Measurements from ENCODE around the gene KCNV2. TPM values are rescaled to one million over a fixed set of nuclear protein-coding genes. Genes with fewer than 3 reads are reported as not detected.
A peak's percentile ranks its signal among the peaks of the same experiment; 100 is the strongest.

KCNV2 gene
- total and polyA plus RNA-seq, 2 experiments from 2014 or later = 0.60 TPM; not detected in 1

DNA sequence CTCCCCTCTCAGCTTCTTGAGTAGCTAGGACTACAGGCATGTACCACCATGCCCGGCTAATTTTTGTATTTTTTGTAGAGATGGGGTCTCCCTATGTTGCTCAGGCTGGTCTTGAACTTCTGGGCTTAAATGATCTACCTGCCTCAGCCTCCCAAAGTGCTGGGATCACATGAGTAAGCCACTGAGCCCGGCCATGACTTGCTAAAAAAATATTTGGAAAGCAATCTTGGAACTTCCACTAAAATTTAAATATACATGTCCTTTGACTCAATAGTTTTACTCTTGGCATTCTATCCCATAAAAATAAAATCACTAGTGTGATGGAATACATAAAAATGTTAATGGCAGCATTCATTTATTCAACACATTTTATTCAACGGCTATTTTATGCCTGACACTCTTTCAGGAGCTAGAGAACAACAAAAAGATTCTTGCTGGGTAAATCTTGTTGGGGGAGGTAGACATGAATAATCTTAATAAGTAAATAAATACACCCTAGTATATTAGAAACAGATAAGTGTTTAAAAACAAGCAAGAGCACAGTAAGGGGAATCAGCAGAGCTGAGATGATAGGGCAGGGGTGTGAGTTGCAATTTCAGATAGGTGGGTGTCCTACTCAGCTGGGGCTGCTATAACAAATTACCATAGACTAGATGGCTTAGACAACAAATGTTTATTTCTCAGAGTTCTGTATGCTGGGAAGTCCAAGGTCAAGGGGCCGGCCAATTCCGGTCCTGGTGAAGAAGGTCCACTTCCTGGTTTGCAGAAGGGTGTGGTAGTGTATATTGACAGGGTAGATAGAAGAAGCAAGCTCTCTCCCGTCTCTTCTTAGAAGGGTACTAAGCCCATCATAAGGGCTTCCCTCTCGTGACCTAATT is 50.7 kb downstream of the KCNV2 start:
- no peak overlapping the region for H3K4me3 Mint-ChIP-seq
- no peaks in the 10 kb centered on the region for H3K9me3 Mint-ChIP-seq
- Histone ChIP-seq H3K4me2 (no peak overlapping the region), H3F3A (replicated peaks; ENCODE audit: low read depth) (no peaks in the 10 kb centered on the region), H3K79me2 (replicated peaks; ENCODE audit: insufficient read depth) (no peaks in the 10 kb centered on the region; the same call in 1 of the 2 replicates), H4K20me1 (replicated peaks; ENCODE audit: insufficient read depth) (no peaks in the 10 kb centered on the region), H2AFZ (no peak overlapping the region), H3K27ac (ENCODE audit: low read depth) (0 out of 2 replicates have a peak overlapping the region, but pooled peaks have one; percentile 23), H3K9me2 (ENCODE audit: insufficient read depth) (no peaks in the 10 kb centered on the region), H3K27me3 (ENCODE audit: insufficient read depth) (no peaks in the 10 kb centered on the region), H3K36me3 (ENCODE audit: insufficient read depth) (peaks cover 4% of the 10 kb centered on the region; the same call in 1 of the 2 replicates), H3K4me1 (ENCODE audit: insufficient read depth) (peaks cover 34% of the 10 kb centered on the region), H3K4me3 (no peak overlapping the region)
- ATAC-seq = no peak
- H3K4me1 Mint-ChIP-seq = peaks cover 27% of the 10 kb centered on the region
- H3K27ac Mint-ChIP-seq = peak overlapping the region; percentile 43; the same call in 1 of the 2 replicates
- no peak for TF ChIP-seq CREB1 (CRISPR knock-in tag; IDR thresholded peaks at IDR 0.05; ENCODE audit: low read depth)
- TF ChIP-seq JUNB (IDR thresholded peaks at IDR 0.05; ENCODE audit: unreplicated experiment) = no peak
- TF ChIP-seq EZH2phosphoT487 (IDR thresholded peaks at IDR 0.05; ENCODE audit: unreplicated experiment) = no peak
- TF ChIP-seq, protein P1, sequence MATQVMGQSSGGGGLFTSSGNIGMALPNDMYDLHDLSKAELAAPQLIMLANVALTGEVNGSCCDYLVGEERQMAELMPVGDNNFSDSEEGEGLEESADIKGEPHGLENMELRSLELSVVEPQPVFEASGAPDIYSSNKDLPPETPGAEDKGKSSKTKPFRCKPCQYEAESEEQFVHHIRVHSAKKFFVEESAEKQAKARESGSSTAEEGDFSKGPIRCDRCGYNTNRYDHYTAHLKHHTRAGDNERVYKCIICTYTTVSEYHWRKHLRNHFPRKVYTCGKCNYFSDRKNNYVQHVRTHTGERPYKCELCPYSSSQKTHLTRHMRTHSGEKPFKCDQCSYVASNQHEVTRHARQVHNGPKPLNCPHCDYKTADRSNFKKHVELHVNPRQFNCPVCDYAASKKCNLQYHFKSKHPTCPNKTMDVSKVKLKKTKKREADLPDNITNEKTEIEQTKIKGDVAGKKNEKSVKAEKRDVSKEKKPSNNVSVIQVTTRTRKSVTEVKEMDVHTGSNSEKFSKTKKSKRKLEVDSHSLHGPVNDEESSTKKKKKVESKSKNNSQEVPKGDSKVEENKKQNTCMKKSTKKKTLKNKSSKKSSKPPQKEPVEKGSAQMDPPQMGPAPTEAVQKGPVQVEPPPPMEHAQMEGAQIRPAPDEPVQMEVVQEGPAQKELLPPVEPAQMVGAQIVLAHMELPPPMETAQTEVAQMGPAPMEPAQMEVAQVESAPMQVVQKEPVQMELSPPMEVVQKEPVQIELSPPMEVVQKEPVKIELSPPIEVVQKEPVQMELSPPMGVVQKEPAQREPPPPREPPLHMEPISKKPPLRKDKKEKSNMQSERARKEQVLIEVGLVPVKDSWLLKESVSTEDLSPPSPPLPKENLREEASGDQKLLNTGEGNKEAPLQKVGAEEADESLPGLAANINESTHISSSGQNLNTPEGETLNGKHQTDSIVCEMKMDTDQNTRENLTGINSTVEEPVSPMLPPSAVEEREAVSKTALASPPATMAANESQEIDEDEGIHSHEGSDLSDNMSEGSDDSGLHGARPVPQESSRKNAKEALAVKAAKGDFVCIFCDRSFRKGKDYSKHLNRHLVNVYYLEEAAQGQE (IDR thresholded peaks at IDR 0.05; ENCODE audit: unreplicated experiment) = no peak
- no peak for TF ChIP-seq NANOG (IDR thresholded peaks at IDR 0.05; ENCODE audit: borderline replicate concordance)
- no peak for TF ChIP-seq ZNF114 (CRISPR knock-in tag; IDR thresholded peaks at IDR 0.05)
- TF ChIP-seq, protein P2, sequence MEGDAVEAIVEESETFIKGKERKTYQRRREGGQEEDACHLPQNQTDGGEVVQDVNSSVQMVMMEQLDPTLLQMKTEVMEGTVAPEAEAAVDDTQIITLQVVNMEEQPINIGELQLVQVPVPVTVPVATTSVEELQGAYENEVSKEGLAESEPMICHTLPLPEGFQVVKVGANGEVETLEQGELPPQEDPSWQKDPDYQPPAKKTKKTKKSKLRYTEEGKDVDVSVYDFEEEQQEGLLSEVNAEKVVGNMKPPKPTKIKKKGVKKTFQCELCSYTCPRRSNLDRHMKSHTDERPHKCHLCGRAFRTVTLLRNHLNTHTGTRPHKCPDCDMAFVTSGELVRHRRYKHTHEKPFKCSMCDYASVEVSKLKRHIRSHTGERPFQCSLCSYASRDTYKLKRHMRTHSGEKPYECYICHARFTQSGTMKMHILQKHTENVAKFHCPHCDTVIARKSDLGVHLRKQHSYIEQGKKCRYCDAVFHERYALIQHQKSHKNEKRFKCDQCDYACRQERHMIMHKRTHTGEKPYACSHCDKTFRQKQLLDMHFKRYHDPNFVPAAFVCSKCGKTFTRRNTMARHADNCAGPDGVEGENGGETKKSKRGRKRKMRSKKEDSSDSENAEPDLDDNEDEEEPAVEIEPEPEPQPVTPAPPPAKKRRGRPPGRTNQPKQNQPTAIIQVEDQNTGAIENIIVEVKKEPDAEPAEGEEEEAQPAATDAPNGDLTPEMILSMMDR (conservative IDR thresholded peaks at IDR 0.05; ENCODE audit: low read depth in 2 of 2) = no peak
- TF ChIP-seq, protein P3, sequence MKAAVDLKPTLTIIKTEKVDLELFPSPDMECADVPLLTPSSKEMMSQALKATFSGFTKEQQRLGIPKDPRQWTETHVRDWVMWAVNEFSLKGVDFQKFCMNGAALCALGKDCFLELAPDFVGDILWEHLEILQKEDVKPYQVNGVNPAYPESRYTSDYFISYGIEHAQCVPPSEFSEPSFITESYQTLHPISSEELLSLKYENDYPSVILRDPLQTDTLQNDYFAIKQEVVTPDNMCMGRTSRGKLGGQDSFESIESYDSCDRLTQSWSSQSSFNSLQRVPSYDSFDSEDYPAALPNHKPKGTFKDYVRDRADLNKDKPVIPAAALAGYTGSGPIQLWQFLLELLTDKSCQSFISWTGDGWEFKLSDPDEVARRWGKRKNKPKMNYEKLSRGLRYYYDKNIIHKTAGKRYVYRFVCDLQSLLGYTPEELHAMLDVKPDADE (IDR thresholded peaks at IDR 0.05) = no peak
- no peak for TF ChIP-seq EZH2 (IDR thresholded peaks at IDR 0.05; ENCODE audit: low read depth, unreplicated experiment)
- no peak for TF ChIP-seq STAT1 (IDR thresholded peaks at IDR 0.05; ENCODE audit: unreplicated experiment)
- TF ChIP-seq, protein P4, sequence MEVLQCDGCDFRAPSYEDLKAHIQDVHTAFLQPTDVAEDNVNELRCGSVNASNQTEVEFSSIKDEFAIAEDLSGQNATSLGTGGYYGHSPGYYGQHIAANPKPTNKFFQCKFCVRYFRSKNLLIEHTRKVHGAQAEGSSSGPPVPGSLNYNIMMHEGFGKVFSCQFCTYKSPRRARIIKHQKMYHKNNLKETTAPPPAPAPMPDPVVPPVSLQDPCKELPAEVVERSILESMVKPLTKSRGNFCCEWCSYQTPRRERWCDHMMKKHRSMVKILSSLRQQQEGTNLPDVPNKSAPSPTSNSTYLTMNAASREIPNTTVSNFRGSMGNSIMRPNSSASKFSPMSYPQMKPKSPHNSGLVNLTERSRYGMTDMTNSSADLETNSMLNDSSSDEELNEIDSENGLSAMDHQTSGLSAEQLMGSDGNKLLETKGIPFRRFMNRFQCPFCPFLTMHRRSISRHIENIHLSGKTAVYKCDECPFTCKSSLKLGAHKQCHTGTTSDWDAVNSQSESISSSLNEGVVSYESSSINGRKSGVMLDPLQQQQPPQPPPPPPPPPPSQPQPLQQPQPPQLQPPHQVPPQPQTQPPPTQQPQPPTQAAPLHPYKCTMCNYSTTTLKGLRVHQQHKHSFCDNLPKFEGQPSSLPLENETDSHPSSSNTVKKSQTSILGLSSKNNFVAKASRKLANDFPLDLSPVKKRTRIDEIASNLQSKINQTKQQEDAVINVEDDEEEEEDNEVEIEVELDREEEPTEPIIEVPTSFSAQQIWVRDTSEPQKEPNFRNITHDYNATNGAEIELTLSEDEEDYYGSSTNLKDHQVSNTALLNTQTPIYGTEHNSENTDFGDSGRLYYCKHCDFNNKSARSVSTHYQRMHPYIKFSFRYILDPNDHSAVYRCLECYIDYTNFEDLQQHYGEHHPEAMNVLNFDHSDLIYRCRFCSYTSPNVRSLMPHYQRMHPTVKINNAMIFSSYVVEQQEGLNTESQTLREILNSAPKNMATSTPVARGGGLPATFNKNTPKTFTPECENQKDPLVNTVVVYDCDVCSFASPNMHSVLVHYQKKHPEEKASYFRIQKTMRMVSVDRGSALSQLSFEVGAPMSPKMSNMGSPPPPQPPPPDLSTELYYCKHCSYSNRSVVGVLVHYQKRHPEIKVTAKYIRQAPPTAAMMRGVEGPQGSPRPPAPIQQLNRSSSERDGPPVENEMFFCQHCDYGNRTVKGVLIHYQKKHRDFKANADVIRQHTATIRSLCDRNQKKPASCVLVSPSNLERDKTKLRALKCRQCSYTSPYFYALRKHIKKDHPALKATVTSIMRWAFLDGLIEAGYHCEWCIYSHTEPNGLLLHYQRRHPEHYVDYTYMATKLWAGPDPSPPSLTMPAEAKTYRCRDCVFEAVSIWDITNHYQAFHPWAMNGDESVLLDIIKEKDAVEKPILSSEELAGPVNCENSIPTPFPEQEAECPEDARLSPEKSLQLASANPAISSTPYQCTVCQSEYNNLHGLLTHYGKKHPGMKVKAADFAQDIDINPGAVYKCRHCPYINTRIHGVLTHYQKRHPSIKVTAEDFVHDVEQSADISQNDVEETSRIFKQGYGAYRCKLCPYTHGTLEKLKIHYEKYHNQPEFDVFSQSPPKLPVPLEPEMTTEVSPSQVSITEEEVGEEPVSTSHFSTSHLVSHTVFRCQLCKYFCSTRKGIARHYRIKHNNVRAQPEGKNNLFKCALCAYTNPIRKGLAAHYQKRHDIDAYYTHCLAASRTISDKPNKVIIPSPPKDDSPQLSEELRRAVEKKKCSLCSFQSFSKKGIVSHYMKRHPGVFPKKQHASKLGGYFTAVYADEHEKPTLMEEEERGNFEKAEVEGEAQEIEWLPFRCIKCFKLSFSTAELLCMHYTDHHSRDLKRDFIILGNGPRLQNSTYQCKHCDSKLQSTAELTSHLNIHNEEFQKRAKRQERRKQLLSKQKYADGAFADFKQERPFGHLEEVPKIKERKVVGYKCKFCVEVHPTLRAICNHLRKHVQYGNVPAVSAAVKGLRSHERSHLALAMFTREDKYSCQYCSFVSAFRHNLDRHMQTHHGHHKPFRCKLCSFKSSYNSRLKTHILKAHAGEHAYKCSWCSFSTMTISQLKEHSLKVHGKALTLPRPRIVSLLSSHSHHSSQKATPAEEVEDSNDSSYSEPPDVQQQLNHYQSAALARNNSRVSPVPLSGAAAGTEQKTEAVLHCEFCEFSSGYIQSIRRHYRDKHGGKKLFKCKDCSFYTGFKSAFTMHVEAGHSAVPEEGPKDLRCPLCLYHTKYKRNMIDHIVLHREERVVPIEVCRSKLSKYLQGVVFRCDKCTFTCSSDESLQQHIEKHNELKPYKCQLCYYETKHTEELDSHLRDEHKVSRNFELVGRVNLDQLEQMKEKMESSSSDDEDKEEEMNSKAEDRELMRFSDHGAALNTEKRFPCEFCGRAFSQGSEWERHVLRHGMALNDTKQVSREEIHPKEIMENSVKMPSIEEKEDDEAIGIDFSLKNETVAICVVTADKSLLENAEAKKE (CRISPR knock-in tag; IDR thresholded peaks at IDR 0.05) = no peak
- TF ChIP-seq POLR2AphosphoS5 (IDR thresholded peaks at IDR 0.05; ENCODE audit: low read depth) = no peak
- peaks cover 26% of the 10 kb centered on the region for H3K36me3 Mint-ChIP-seq (ENCODE audit: low read depth)
- DNase-seq (ENCODE audit: low spot score) = no peak
- H3K27me3 Mint-ChIP-seq (ENCODE audit: insufficient read depth, low read depth, poor library complexity) = peaks cover 5% of the 10 kb centered on the region

Data from GM23338 (cell line).